IPS DF 6.9 (cell line): ENCODE data around the gene PRAME.
"Not testable (repeated sequence)": the region's sequence is repeated elsewhere in the genome, so short reads cannot be mapped to it uniquely, and the experiment has no call there.

Experiments
- DNase-seq: peaks from one replicate; pipeline ENCODE4 v3.0.0-alpha.2; 2013; ENCODE audit warnings: low read depth, low spot score
- H3K27ac ChIP-seq: one replicate; pipeline ENCODE4 v1.5.1; 2013; ENCODE audit warnings: low read length, control low read depth
- H3K27me3 ChIP-seq: 2 replicates; pipeline ENCODE4 v1.6.1; 2013; ENCODE audit warnings: mild to moderate bottlenecking, low read length; ENCODE audit not compliant: control insufficient read depth, insufficient read depth
- H3K36me3 ChIP-seq: 2 replicates; pipeline ENCODE4 v1.6.1; 2013; ENCODE audit warnings: low read length; ENCODE audit not compliant: control insufficient read depth, insufficient read depth
- H3K4me1 ChIP-seq: 2 replicates; pipeline ENCODE4 v1.6.1; 2013; ENCODE audit warnings: low read length; ENCODE audit not compliant: control insufficient read depth, insufficient read depth
- H3K4me3 ChIP-seq: 2 replicates; pipeline ENCODE4 v1.5.1; 2013; ENCODE audit warnings: mild to moderate bottlenecking, low read length
- H3K9me3 ChIP-seq: 2 replicates; pipeline ENCODE4 v1.6.1; 2013; ENCODE audit warnings: low read length, inconsistent platforms; ENCODE audit not compliant: control insufficient read depth, insufficient read depth
- WGBS: extraction: QIAGEN DNeasy Blood & Tissue Kit; methylation state at CpG from one replicate; pipeline ENCODE4 v1.1.7; 2013; ENCODE audit warnings: mixed read lengths, missing lambda C conversion rate; ENCODE audit not compliant: insufficient read length, insufficient coverage; 5-methylcytosine and 5-hydroxymethylcytosine counted together

Gene PRAME

GRCh38 chr22:22593964-22594656 is 35.0 kb upstream of the PRAME start:
- WGBS: no CpG with 5 or more reads among the region's 10 CpGs
- no peak overlapping the region for H3K4me3 ChIP-seq

GRCh38 chr22:22593250-22593649 is 34.2 kb upstream of the PRAME start:
- WGBS: no CpG with 5 or more reads among the region's 2 CpGs
- no peaks in the 10 kb centered on the region for H3K4me1 ChIP-seq
- H3K27ac ChIP-seq: no peak overlapping the region
- no peaks in the 10 kb centered on the region for H3K36me3 ChIP-seq
- peaks cover 4% of the 10 kb centered on the region; the same call in 1 of the 2 replicates for H3K9me3 ChIP-seq
- no peak for DNase-seq
- H3K4me3 ChIP-seq: no peak overlapping the region
- H3K27me3 ChIP-seq: peaks cover 3% of the 10 kb centered on the region

More at GRCh38 chr22:22593964-22594656, 35.0 kb upstream of the PRAME start:
- peaks cover 4% of the 10 kb centered on the region; the same call in 1 of the 2 replicates for H3K9me3 ChIP-seq
- H3K27me3 ChIP-seq: peaks cover 3% of the 10 kb centered on the region
- no peak overlapping the region for H3K27ac ChIP-seq
- peak; percentile 35 for DNase-seq
- no peaks in the 10 kb centered on the region for H3K4me1 ChIP-seq
- H3K36me3 ChIP-seq: no peaks in the 10 kb centered on the region

- Histone ChIP-seq H3K4me3 (no peak overlapping the region), H3K9me3 (peaks cover 4% of the 10 kb centered on the region; the same call in 1 of the 2 replicates), H3K27me3 (peaks cover 3% of the 10 kb centered on the region), H3K4me1 (no peaks in the 10 kb centered on the region), H3K36me3 (no peaks in the 10 kb centered on the region), H3K27ac (no peak overlapping the region)
- WGBS: no CpG with 5 or more reads among the region's 8 CpGs
- no peak for DNase-seq
Measured at GRCh38 chr22:22591348-22592299, 32.6 kb upstream of the PRAME start.

- Histone ChIP-seq H3K9me3 (peaks cover 4% of the 10 kb centered on the region; the same call in 1 of the 2 replicates), H3K36me3 (no peaks in the 10 kb centered on the region), H3K4me3 (no peak overlapping the region), H3K27ac (no peak overlapping the region), H3K4me1 (no peaks in the 10 kb centered on the region), H3K27me3 (peaks cover 3% of the 10 kb centered on the region)
- no CpG with 5 or more reads among the region's 8 CpGs for WGBS
- no peak for DNase-seq
Measured at GRCh38 chr22:22590136-22590891, 31.2 kb upstream of the PRAME start.

- Histone ChIP-seq H3K4me1 (no peaks in the 10 kb centered on the region), H3K36me3 (no peaks in the 10 kb centered on the region), H3K27ac (no peak overlapping the region), H3K9me3 (peaks cover 4% of the 10 kb centered on the region; the same call in 1 of the 2 replicates), H3K27me3 (peaks cover 3% of the 10 kb centered on the region), H3K4me3 (no peak overlapping the region)
- DNase-seq: no peak
- WGBS: no CpG with 5 or more reads among the region's 12 CpGs
Measured at GRCh38 chr22:22588485-22589164, 29.6 kb upstream of the PRAME start.

GRCh38 chr22:22587577-22588188 is 28.6 kb upstream of the PRAME start:
- H3K27ac ChIP-seq: no peak overlapping the region
- no peak for DNase-seq
- H3K27me3 ChIP-seq: peaks cover 3% of the 10 kb centered on the region
- no CpG with 5 or more reads among the region's 3 CpGs for WGBS
- H3K4me1 ChIP-seq: no peaks in the 10 kb centered on the region
- H3K9me3 ChIP-seq: peaks cover 4% of the 10 kb centered on the region; the same call in 1 of the 2 replicates
- no peak overlapping the region for H3K4me3 ChIP-seq
- no peaks in the 10 kb centered on the region for H3K36me3 ChIP-seq

- no peak overlapping the region for H3K4me3 ChIP-seq
- WGBS: no CpG with 5 or more reads among the region's 3 CpGs
- H3K4me1 ChIP-seq: no peaks in the 10 kb centered on the region
- H3K27ac ChIP-seq: no peak overlapping the region
- no peak for DNase-seq
- H3K27me3 ChIP-seq: no peaks in the 10 kb centered on the region; the same call in 1 of the 2 replicates
- H3K36me3 ChIP-seq: no peaks in the 10 kb centered on the region
- peaks cover 1% of the 10 kb centered on the region; the same call in 1 of the 2 replicates for H3K9me3 ChIP-seq
Measured at GRCh38 chr22:22584722-22585121, 25.7 kb upstream of the PRAME start.

- Histone ChIP-seq H3K27me3 (no peaks in the 10 kb centered on the region; the same call in 1 of the 2 replicates), H3K4me1 (no peaks in the 10 kb centered on the region), H3K36me3 (no peaks in the 10 kb centered on the region), H3K27ac (no peak overlapping the region), H3K9me3 (no peaks in the 10 kb centered on the region; the same call in 1 of the 2 replicates), H3K4me3 (no peak overlapping the region)
- WGBS: no CpG with 5 or more reads among the region's 1 CpG
- DNase-seq: no peak
Measured at GRCh38 chr22:22583030-22583429, 24.0 kb upstream of the PRAME start.

GRCh38 chr22:22581524-22581923 is 22.5 kb upstream of the PRAME start:
- DNase-seq, H3K36me3 ChIP-seq, H3K9me3 ChIP-seq, H3K4me1 ChIP-seq, H3K4me3 ChIP-seq, H3K27ac ChIP-seq, H3K27me3 ChIP-seq: not testable (repeated sequence)
- WGBS: no CpG with 5 or more reads among the region's 13 CpGs
